ENCODE data around the gene DOP1B.
"Not testable (repeated sequence)": the region's sequence is repeated elsewhere in the genome, so short reads cannot be mapped to it uniquely, and the experiment has no call there.

DOP1B gene

DNA sequence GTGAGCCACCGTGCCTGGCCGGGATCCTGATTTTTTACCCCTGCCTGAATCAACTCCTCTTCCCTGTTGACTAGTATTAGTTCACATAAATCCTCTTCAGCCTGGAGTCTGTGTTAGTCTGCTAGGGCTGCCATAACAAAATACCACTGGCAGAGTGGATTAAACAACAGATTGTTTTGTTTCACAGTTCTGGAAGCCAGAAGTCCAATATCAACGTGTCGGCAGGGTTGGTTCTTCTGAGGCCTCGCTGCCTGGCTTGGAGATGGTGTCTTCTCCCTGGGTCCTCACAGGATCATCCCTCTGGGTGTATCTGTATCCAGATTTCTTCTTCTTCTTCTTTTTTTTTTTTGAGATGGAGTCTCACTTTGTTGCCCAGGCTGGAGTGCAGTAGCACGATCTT, 18.2 kb downstream of the DOP1B start:
- DNase-seq: no peak

DNA sequence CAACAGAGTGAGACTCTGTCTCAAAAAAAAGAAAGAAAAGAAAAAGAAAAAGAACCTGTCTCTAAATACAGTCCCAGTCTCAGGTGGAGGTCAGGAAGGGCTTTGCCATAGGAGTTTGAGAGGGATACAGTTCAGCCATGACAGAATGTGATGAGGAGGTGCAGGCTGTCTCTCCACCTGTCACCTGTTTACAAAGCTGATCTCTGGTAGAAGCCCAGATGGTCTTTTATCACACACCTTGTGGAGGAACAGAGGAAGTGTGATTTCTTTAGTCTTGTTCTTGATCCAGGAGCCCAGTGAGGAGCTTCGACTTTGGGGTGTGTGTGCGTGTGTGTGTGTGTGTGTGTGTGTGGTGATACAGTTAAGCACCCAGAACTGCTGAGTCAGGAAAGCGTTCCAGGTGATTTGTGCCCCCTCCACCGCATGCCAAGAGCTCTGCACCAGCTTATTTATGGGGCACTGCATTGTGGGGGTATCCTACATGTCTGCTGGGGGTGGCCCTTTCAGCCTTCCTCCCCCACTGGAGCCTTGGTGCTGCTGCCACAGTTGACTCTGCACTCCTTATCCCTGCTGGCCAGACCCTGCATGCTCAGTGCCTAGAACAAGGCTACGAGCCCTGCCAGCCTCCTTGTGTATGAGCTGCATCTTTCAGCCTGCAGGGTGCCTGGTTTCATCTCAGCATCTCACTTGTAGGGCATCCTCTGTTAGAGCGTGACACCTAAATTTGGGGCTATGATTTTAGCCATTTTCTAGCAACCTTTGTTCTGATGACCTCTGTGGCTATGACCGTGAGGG, 19.3 kb downstream of the DOP1B start:
- no peak for DNase-seq

DNA sequence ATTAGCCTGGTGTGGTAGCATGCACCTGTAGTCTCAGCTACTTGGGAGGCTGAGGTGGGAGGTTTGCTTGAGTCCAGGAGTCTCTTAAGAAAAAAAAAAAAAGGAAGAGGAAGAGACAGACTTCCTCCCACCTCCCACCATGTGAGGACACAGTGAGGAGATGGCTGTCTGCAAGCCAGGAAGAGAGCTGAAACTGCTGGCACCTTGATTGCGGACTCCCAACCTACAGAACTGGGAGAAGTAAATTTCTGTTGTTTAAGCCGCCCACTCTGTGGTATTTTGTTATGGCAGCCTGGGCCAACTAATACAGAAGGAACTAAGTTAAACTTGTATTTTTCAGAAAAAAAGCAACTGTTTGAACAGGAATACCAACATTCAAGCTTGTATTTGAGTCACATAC, 21.7 kb downstream of the DOP1B start:
- no peak for DNase-seq

DNA sequence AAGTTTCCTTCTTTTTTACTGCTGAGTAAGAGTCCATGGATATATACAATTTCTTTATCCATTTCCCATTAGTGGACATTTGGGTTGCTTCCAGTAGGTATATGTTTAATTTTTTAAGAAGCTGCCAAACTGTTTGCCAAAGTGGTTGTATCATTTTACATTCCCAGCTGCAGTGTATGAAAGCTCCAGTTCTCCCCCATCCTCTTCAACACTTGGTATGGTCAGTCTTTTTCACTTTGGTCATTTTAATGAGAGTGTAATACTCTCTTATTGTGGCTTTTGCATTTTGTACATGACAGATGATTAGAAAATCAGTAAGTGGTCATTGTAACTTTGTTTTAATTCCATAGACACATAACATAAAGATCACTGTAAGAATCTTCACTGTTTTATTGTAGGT, 22.5 kb downstream of the DOP1B start:
- no peak for DNase-seq

DNA sequence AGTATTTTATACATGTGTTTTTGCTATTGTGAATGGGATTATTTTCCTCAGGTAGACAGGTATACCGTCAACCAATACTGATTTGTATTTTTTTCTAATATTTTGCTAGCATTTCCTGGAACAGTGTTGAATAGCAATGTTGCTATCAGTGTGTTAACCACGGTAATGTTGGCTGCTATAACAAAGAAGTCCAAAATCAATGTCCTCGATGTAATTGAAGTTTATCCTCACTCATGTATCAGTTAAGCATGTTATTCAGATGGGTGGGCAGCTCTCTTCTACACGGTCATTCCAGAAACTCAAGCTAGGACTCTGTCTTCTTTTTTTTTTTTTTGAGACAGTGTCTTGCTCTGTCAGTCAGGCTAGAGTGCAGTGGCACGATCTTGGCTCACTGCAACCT, 24.3 kb downstream of the DOP1B start:
- no peak for DNase-seq

DNA sequence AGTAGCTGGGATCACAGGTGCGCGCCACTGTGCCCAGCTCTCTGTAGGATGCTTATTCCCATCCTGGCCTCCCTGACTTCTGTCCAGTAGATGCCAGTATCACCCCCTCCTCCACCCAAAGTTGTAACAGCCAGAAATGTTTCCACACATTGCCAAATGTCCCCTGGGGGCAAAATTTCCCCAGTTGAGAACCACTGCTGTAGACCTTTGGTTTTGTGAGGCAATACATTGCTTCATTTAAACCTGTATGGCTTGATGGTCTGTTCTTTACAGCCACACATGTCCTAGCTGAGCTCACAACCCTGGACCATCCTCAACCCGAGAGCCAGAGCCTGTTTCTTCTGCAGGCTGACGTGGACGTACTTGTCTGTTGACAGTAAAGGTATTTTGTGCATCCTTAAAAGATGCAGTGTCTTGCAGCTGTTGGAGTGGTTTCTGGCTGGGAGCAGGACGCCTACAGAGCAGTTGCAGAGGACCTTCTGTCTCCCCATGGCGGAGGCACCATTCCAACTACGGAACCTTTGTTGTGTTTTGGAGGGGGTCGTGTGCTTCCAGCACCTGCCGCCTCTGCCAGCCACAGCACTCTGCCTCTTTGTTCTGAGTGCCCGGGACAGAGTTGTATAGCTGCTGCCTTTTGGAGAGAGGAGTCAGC, 26.6 kb downstream of the DOP1B start:
- no peak for DNase-seq

DNA sequence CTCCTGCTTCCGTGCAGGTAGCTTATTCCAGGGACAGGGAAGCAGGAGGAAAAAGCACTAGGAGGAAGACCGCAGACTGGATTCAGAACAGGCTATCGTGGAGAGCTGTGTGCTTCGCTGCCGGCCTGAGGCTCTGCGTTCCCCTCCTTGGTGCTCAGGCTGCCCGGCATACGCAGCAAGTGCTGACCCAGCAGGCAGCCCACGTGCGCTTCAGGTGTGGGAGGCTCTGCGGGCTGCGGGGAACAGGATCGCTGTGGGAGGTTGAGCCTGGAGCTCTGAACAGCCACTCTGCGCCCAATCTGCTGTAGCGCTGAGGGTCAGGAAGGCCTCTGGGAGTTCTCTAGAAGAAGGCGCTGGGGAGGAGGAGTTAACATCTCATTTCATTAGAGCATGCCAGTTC, 27.9 kb downstream of the DOP1B start:
- DNase-seq: no peak

DNA sequence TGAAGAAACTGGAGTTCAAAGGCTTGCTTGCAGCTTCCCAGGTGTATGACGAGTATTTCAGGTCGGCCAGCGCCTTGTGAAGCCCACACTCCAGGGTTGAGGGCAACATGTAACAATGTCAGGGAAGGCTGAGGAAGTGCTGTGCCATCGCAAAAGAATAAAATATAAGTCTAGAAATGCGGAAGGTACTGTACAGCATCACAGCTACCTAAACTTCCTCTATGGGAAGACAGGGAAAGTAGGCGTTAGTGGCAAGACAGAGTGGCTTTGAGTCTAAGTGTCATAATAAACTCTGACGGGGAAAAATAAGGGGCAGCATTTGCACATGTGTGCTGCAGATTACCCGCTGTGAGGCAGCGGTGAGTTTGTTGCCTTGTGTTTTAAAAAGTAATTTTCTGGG, 28.9 kb downstream of the DOP1B start:
- no peak for DNase-seq

DNA sequence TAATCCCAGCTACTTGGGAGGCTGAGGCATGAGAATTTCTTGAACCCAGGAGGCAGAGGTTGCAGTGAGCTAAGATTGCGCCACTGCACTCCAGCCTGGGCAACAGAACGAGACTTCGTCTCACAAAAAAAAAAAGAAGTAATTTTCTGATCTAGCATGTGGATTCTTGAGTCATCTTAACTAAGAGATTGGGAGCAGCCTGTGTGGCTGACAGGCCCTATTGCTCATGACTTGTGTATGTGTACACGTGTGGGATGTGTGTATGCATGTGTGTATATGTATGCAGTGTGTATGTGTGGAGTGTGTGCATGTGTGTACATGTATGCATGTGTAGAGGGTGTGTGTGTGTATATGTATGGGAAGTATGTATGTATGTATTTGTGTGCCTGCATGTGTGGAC, 29.5 kb downstream of the DOP1B start:
- DNase-seq: no peak

DNA sequence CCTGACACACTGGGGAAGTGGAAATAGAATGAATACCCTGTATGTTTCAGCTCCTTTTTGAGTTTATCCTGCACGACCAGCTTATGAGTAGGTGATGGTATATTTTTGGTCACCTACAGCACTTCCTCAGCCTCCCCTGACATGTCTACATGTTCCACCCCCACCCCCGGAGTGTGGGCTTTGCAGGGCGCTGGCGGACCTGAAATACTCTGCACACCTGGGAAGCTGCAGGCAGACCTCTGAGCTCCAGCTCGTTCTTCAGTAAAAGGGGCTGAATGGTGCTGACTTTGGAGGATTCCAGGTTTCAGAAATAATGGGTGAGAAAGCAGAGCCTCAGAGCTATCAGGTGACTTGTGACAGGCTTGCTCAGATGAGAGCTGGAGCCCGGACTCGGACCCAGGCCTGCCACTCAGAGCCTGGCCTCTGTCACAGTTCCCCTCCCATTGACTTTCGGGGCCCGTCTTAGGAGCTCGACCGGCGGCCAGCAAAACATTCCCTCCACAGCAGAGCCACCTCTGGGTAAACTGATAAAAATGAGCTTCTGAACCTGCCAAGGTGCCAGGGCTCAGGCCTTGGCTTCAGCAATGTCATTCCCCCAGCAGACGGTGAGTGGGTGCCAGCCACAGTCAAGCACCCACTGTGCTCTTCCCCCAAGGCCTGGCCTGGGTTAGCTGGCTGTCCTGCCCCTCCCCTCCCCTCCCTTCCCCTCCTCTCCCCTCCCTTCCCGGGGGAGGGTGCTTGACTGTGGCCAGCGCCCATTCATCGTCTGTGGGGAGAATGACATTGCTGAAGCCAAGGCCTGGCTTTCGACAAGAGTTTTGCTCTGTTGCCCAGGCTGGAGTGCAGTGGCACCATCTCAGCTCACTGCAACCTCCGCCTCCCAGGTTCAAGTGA, 30.1 kb downstream of the DOP1B start:
- DNase-seq: no peak

DNA sequence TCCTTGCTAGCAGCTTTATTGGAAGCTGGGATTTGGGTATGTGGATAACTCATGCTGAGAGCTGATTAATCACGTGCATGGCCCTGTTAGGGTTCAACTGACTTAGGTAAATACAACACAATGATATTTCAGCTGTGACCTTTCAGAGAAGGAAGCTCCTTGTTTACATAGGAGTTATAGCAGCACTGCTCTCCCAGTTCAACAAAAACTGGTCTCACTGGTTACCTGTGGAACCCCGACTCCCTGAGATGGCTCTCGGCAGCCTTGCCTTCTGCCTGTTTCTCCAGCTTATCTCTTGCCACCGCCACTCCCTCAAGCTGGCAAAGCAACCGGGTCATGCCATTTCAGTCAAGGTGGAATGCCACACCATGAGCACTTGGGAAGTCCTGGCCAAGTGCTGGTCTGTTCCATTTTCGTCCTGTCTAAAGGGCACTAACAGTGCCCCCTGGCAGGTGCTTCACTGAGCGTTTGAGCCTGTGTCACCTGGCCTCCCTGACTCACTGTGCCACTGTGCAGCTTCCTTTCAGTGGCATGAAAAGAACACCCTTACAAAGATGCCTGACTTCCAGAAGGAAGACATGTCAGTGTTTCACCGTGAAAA, 31.6 kb downstream of the DOP1B start:
- peak; percentile 53 for DNase-seq

DNA sequence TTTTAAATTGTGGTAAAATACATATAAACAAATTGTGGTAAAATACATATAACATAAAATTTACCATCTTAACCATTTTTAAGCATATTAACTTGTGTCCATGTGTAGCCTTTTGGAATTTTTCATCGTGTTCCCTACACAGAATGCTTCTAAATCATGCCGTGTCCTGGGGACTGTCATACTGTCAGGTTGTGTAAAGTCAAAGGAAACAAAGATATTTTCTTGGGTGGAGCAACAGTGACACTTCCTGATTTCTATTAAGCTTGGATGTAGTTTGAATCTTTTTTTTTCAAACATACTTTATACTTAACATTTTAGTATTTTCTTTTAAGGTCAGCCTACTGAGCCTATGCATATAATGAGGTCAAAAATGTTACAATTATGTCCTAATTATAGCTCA, 32.3 kb downstream of the DOP1B start:
- no peak for DNase-seq

DNA sequence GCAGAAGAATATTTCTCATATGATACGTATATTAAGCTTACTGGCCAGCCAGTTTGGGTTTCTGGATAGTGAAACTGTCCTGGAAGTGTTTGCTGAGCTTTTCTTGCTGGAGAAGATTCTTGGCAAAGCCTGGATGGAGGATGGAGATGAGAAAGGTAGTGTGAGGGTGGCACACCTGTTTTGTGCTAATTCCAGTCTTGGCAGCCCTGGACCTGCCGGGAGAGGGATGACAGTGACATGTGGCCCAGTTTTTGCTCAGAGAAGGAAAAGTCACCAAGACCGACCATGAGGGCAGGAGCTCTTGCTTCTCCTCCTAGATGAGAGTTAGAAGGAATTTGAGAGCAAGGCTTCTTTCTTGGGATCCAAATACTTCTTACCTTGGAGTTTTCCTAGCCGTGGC, 34.1 kb downstream of the DOP1B start:
- no peak for DNase-seq

DNA sequence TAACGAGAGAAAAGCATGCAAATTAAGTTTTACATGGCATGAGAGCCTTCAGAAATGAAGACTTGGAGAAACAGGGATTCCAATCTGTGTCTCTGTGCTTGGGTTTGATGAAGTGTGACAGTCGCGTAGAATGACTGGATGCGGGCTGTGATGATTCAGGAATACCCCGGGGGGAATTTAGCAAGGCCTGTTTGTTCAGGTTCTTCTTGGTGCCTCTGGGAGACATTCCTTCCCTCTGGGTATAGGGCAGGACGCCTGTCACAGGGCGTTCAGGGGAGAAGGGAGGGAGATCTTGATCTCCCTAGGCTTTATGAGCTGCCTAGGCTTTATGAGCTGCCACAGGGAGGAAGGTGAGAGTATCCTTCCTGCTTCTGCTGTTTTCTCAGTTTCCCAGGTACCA, 36.6 kb downstream of the DOP1B start:
- no peak for DNase-seq

DNA sequence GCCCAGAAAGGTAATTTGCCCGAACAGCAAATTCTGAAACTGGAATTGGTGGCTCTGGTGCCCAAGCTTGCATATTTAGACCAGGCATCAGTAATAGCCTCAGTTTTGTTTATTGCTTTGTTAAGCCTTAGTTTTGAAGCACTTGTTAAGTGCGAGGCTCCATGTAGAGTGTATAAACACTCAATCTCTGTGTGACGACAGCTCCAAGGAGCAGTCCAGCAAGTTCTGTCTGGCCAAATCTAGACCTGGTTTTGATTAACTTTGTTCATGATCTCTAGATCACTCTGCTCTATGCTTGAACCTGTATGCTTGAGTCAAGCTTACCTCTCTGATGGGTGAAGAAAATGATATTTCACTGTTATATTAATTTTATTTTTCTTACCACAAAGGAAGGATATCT, 37.4 kb downstream of the DOP1B start:
- DNase-seq: no peak

DNA sequence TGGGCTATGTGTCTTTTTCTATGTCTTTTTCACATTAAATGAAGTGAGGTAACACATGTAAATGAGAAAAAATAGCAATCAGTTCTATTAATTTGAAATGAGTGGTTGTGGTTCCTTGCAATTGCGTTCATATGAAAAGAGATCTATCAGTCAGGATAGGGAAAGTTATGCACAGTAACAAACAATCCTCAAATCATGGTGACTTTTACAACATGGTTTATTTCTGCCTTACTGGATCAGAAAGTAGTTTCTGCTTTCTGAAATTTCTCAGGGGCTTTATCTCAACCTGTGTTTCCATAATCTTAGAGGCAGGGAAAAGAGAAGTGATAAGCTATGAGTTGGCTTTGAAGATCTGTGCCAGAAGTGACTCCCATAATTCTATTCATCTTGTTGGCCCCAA, 39.0 kb downstream of the DOP1B start:
- no peak for DNase-seq

DNA sequence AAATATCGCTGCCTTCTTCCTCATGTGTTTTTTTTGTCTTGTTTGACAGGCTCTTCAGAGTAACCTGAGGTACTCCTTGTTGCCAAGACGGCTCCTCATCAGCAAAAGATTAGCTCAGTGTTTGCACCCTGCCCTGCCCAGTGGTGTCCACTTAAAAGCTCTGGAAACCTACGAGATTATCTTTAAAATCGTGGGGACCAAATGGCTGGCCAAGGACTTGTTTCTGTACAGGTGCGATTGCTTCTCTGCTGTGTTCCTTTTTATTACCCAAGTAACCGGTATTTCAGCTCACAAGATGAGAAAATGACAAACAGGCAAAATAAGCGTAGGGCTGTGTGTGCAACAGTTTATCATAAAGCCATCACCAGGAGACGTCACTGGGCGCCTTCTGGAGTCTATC, 42.4 kb downstream of the DOP1B start:
- DNase-seq: no peak

DNA sequence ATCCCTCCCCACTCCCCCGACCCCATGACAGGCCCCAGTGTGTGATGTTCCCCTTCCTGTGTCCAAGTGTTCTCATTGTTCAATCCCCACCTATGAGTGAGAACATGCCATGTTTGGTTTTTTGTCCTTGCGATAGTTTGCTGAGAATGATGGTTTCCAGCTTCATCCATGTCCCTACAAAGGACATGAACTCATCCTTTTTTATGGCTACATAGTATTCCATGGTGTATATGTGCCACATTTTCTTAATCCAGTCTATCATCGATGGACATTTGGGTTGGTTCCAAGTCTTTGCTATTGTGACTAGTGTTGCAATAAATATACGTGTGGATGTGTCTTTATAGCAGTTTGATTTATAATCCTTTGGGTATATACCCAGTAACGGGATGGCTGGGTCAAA, 43.0 kb downstream of the DOP1B start:
- not testable (repeated sequence) for DNase-seq

DNA sequence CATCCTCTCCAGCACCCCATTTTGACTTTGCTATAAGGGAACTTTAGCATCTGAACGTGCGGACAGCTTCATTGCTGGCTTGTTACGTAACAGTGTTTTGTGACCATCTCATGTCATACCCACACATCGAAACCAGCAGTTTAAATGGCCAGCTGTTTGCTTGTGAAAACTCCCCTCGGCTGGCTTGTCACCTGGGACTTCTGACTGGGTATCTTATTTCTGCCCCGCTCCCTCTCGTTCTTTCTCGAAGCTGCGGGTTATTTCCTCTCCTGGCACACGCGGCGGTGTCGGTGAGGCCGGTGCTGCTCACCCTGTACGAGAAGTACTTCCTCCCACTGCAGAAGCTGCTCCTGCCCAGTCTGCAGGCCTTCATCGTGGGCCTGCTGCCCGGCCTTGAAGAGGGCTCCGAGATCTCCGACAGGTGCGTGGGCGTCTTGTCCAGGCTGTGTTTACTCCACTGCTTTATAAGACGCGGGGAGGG, 43.5 kb downstream of the DOP1B start:
- no peak for DNase-seq

DNA sequence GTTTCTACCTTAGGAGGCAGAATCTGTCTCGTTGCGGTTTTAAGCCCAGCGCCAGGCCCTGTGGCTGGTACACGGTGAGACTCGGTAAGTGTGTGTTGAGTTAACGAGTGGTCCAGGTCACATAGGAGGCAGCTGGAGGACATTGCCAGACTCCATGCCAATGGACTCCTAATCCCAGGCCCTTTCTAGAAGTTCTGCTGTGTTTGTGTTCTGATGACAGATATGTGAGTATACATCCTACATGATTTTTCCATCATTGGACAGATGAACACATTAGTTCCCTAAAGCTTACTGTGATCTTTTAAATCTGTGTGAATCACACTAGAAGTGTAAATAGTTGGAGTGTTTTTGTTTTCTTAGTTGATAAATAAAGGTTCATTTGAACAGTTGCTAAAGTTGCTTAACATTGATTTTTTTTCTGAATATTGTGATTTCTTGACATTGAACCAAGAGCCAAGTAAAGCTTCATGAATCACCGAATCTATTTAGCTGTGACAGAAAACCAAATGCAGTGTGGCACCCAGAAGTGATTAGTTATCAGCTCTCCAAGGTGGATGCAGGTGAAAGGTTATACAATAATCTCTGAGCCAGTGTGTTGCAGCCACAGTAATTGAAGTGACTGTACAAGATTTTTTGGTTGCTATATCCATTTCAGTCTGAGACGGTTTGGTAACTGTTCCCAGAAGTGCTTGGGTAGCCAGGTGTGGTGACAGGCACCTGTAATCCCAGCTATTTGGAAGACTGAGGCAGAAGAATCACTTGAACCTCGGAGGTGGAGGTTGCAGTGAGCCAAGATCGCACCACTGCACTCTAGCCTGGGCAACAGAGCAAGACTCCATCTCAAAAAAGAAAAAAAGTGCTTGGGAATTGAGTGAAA, 46.3 kb downstream of the DOP1B start:
- no peak for DNase-seq

DNA sequence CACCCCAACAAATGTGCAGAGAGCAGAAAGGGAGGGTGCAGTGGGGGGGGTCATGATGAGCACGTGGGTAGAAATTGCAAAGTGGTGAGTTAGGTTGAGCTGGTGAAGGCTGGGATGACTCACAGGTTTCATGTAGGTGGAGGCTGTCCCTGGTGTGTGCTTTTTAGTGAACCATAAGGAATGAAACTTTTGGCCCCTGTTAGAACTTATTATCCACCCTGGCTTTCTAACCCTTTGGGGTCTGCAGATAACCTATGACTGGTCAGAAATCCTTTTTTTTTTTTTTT, 46.9 kb downstream of the DOP1B start:
- no peak for DNase-seq

DNA sequence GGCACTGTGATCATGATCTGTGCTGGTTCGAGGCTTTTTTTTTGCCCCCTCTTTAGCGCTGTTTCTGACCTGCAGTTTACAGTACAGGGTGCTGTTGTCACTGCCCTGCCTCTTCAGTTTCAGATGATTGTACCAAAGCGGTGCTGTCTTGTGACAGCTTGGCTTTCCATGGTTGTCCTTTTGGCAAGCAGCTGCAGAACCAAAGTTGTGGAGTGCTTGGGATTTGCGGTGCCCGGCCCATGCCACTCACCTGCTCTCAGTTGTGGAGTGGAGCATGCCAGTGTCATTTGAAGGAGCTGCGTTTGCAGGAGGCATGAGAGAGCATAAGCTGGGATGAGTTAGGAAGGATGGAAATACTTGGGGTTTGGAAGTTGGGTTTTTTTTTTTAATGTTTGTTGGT, 48.4 kb downstream of the DOP1B start:
- DNase-seq: no peak

DNA sequence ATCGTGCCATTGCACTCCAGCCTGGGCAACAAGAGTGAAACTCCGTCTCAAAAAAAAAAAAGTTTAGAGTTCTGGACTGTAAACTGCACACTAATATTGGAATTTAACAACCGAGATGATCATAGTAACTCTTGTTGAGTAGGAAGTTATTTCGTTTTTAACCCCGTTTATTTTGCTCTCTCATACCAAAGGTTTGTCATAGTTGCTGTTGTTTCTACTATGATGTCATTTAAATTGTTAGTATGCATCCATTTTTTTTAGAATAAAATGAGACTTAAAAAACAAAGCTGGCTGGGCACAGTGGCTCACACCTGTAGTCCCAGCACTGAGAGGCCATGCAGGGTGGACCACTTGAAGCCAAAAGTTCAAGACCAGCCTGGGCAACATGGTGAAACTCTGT, 49.3 kb downstream of the DOP1B start:
- DNase-seq: no peak

All from NCI-H748 treated with DMSO at 0.1 percent for 48 hours (cell line).